GM12878 (cell line): Measurements from ENCODE around the gene UBR3. TPM values are rescaled to one million over a fixed set of nuclear protein-coding genes. Genes with fewer than 3 reads are reported as not detected.

Experiments used
- ATAC-seq: fragments of 200-7000 bp; cut with Tn5 transposase; 3 replicates; pipeline ENCODE4 v1.9.1; 2020; ENCODE audit warnings: mild to moderate bottlenecking, moderate library complexity
- BruUV-seq: library from RNA; stranded (reverse); fragments of 400-500 nt; replicated peaks from 2 replicates; lab custom pipeline; 2021; lab: Mats Ljungman, UMichigan
- CTCF ChIA-PET: fragments of 300-600 bp; sonication (Branson Sonifier 250); formaldehyde crosslinking; extraction: SDS; loops from one replicate; lab custom pipeline; 2021; ENCODE audit warnings: inconsistent platforms; lab: Yijun Ruan, JAX
- POLR2A ChIA-PET: fragments of 350-600 bp; formaldehyde crosslinking; extraction: SDS; loops from one replicate; lab custom pipeline; 2021; ENCODE audit warnings: inconsistent platforms; lab: Charles Lee
- RAD21 ChIA-PET: fragments of 300-600 bp; sonication (Branson Sonifier 250); formaldehyde crosslinking; loops from one replicate; lab custom pipeline; 2023; ENCODE audit warnings: antibody characterized with exemption; ENCODE audit not compliant: unreplicated experiment; lab: Charles Lee
- SMC1A ChIA-PET: fragments of 300-600 bp; sonication (Branson Sonifier 250); formaldehyde crosslinking; loops from one replicate; lab custom pipeline; 2023; ENCODE audit not compliant: unreplicated experiment, uncharacterized antibody; lab: Charles Lee
- DNase-seq: peaks from one replicate; pipeline ENCODE4 v3.0.0-alpha.2; 2011; ENCODE audit warnings: low read depth, low spot score
- FAIRE-seq: peaks from 3 replicates; lab custom pipeline; 2011; peaks lifted over from hg19 to GRCh38; lab: Jason Lieb, UNC
- H2AFZ ChIP-seq: 2 replicates; pipeline ENCODE4 v1.6.0; 2011; ENCODE audit warnings: low read depth, low read length, control low read depth; ENCODE audit not compliant: control insufficient read depth
- H3K27ac ChIP-seq: 2 replicates; pipeline ENCODE4 v1.5.1; 2011; ENCODE audit warnings: control low read depth; ENCODE audit not compliant: control insufficient read depth, insufficient read depth
- H3K27me3 ChIP-seq, 2 experiments: replicated peaks in 1 of 2; 2 replicates each; pipeline versions ENCODE4 v1.6.0 to v1.6.1; 2011; ENCODE audit warnings: low read length in 1 of 2; ENCODE audit not compliant: control insufficient read depth in 2 of 2, insufficient read depth in 2 of 2
- H3K36me3 ChIP-seq, 2 experiments: 2 replicates each; pipeline ENCODE4 v1.5.1; 2011; ENCODE audit warnings: low read length in 1 of 2; ENCODE audit not compliant: control insufficient read depth in 2 of 2, insufficient read depth in 2 of 2
- H3K4me1 ChIP-seq: 2 replicates; pipeline ENCODE4 v1.6.1; 2011; ENCODE audit warnings: mild to moderate bottlenecking, low read length, moderate library complexity, mixed read lengths; ENCODE audit not compliant: control insufficient read depth, insufficient read depth
- H3K4me2 ChIP-seq: 2 replicates; pipeline ENCODE4 v1.6.0; 2011; ENCODE audit warnings: control low read depth; ENCODE audit not compliant: control insufficient read depth, insufficient read depth
- H3K4me3 ChIP-seq: fragments of 200-600 bp; sonication (generic); 2 replicates; pipeline ENCODE4 v1.5.1; 2016
- H3K79me2 ChIP-seq: 2 replicates; pipeline ENCODE4 v1.6.0; 2011; ENCODE audit warnings: low read length; ENCODE audit not compliant: control insufficient read depth, insufficient read depth
- H3K9ac ChIP-seq: 2 replicates; pipeline ENCODE4 v1.8.0; 2011; ENCODE audit warnings: low read length, control low read depth, mixed read lengths; ENCODE audit not compliant: control insufficient read depth, insufficient read depth
- H3K9me3 ChIP-seq: replicated peaks from 3 replicates; pipeline ENCODE4 v1.5.1; 2011; ENCODE audit warnings: mild to moderate bottlenecking, low read length; ENCODE audit not compliant: control insufficient read depth, insufficient read depth
- H4K20me1 ChIP-seq: 2 replicates; pipeline ENCODE4 v1.6.0; 2011; ENCODE audit not compliant: control insufficient read depth, insufficient read depth
- FOXM1 ChIP-seq: IDR thresholded peaks from 2 replicates; pipeline ENCODE4 v1.6.1; 2012; ENCODE audit warnings: low read depth, mild to moderate bottlenecking, inconsistent platforms, low read length, moderate library complexity
- MEF2B ChIP-seq: fragments of 450-650 bp; IDR thresholded peaks from 2 replicates; pipeline ENCODE4 v1.6.1; 2018; ENCODE audit warnings: mild to moderate bottlenecking, moderate library complexity; ENCODE audit not compliant: partially characterized antibody, poor library complexity, severe bottlenecking
- YBX1 ChIP-seq: fragments of 450-650 bp; IDR thresholded peaks from 2 replicates; pipeline ENCODE4 v1.6.1; 2016; ENCODE audit warnings: antibody characterized with exemption
- ZNF687 ChIP-seq: fragments of 450-650 bp; IDR thresholded peaks from 2 replicates; pipeline ENCODE4 v1.6.1; 2017; ENCODE audit warnings: mild to moderate bottlenecking, moderate library complexity
- WGBS: methylation state at CpG from one replicate; pipeline ENCODE4 v1.1.6; 2016; ENCODE audit warnings: low lambda C conversion rate; ENCODE audit not compliant: insufficient replicate concordance, insufficient coverage; ENCODE audit errors: missing lambda C conversion rate; 5-methylcytosine and 5-hydroxymethylcytosine counted together
- in situ Hi-C: fragments of 300-500 bp; cut with MboI; formaldehyde crosslinking; loops from 9 replicates; pipeline ENCODE4 v1.14.3; 2018; ENCODE audit warnings: mixed read lengths
- intact Hi-C: fragments of 100-400 bp; cut with micrococcal nuclease; formaldehyde crosslinking; loops from one replicate; pipeline ENCODE4 v1.14.2; 2022; ENCODE audit not compliant: unreplicated experiment
- polyA plus RNA-seq, 11 experiments: library from polyadenylated mRNA; depleted of rRNA in 4 of 11; unstranded in 6 of 11; stranded (reverse) in 5 of 11; fragments of >200 nt; fragmentation: Nextera tagmentation in 4 of 11; fragmentation: Illumina TruSeq in 1 of 11; extraction: Ambion mirVana in 4 of 11; extraction: Trizol in 1 of 11; gene quantifications; 1 replicate in 1 of 11; 2 replicates in 10 of 11; pipeline versions ENCODE4 v1.2.1 to v1.2.3, GENCODE V29; 2011 to 2016; ENCODE audit warnings: inconsistent platforms in 2 of 11, missing spikeins in 2 of 11, low read depth in 1 of 11
- total RNA-seq, 4 experiments: library from RNA; depleted of rRNA in 3 of 4; stranded (reverse); fragments of >200 nt in 3 of 4; fragmentation: Illumina TruSeq in 1 of 4; extraction: Trizol in 1 of 4; gene quantifications; 2 replicates each; pipeline versions ENCODE4 v1.2.1 to v1.2.3, GENCODE V29; 2013 to 2021

The UBR3 gene
- total and polyA plus RNA-seq, 10 of the 15 experiments (the other 5 are each of a cell fraction or from before 2014, with no cell fraction given): 3.8 to 22.9 (median 11.2) TPM

- intact Hi-C loops: no loop called here
- Histone ChIP-seq H3K4me1 (no peaks in the 10 kb centered on the region), H3K27me3 (no peaks in the 10 kb centered on the region), H3K9ac (no peak overlapping the region), H3K27ac (no peak overlapping the region), H3K4me2 (no peak overlapping the region), H3K9me3 (no peaks in the 10 kb centered on the region), H3K36me3 (no peaks in the 10 kb centered on the region), H4K20me1 (no peaks in the 10 kb centered on the region), H2AFZ (no peak overlapping the region), H3K4me3 (no peak overlapping the region), H3K79me2 (no peaks in the 10 kb centered on the region)
- ChIA-PET CTCF (no interaction called here), POLR2A (interaction anchor here (0.7 kb wide), 1 partner anchor 73 kb away, joined by 5 read pairs; no protein-coding TSS in a partner anchor), SMC1A (interaction anchor here (0.7 kb wide), 1 partner anchor 14 kb away, joined by 3 read pairs; no protein-coding TSS in a partner anchor), RAD21 (no interaction called here)
- no peak for DNase-seq
- TF ChIP-seq FOXM1 (no peak), ZNF687 (no peak), YBX1 (no peak), MEF2B (no peak)
- FAIRE-seq: no peak
- in situ Hi-C loops: no loop called here
- no TSS peak for BruUV-seq
- 100% methylated on average over 2 of the region's 2 CpGs for WGBS
- no peak for ATAC-seq
These were observed 259.6 kb downstream of the UBR3 start for GRCh38 chr2:170086751-170087412.
